HG03521 (cell line): ENCODE data around the gene PPIP5K2.

ENCODE experiments used
- ATAC-seq: cut with Tn5 transposase; IDR thresholded peaks from one replicate; pipeline ENCODE4 v1.9.1; 2021; ENCODE audit warnings: mild to moderate bottlenecking, moderate library complexity; ENCODE audit not compliant: unreplicated experiment

The PPIP5K2 gene

DNA sequence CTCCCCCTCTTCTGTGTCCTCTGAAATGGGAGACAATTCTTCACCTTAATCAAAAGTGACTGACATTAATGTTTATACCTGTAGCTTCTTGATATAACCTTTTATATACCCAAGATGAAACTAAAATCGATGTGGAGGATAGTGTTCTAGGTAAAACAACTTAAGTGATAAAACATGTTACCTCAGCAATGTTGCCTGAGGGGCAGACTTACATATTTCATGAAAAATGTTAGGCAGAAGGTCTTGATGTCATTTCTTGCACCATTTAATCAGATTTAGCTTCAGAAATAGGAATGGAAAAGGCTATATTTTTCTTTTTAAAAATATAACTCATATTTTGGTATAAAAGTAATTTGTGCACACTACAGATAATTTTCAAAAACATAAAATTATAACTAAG lies 115.8 kb downstream of the PPIP5K2 start:
- no peak for ATAC-seq

DNA sequence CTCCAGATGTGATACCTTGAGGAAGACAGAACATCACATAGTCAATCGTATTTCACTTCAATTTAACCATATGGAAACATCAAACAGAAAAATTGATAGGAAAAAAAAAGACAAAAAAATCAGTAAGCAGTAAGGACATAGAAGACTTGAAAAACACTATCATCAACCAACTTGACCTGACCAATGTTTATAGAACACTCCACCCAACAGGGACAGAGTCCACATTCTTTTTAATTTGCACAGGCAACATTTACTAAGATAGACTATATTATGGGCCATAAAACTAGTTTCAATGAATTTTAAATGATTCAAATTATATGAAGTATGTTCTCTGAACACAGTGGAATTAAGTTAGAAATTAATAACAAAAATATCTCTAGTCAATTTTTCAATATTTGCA lies 117.7 kb downstream of the PPIP5K2 start:
- no peak for ATAC-seq

DNA sequence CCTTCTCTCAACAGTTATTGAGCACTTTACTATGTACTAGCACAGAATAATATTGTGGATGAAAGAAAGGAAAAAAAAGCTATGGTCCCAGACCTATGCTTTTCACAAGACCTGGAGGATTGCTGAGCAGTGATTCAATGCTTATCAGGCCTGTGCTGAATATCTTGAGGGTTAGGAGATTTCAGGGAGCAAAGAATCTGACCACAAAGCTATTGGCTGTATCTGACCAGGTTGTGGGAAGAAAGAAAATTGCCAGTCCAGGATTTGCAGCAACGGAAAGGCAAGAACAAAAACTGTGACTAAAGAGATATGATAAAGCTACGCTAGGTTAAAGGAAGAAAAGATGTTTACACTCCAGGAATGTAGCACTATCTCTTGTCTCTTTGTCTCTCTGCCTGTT lies 123.6 kb downstream of the PPIP5K2 start:
- ATAC-seq: no peak

DNA sequence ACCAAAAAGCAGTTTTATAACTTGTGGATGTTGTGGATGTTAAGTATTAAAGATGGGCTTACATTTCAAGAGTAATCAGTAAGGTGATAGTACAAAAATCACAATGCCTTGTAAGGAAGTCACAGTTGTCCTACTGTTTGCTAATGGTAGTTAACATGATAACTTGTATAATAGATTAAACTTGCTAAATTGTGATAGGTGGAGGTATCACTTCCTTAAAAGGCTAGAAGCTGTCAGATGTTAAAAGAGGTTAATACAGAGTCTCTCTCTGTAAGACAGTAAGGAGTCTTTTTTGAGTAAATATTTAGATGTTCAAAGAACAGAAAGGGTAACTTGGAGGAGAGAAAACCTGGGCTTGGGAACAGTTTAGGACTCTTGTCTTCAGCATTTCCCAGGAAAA lies 124.3 kb downstream of the PPIP5K2 start:
- peak; percentile 47 for ATAC-seq

DNA sequence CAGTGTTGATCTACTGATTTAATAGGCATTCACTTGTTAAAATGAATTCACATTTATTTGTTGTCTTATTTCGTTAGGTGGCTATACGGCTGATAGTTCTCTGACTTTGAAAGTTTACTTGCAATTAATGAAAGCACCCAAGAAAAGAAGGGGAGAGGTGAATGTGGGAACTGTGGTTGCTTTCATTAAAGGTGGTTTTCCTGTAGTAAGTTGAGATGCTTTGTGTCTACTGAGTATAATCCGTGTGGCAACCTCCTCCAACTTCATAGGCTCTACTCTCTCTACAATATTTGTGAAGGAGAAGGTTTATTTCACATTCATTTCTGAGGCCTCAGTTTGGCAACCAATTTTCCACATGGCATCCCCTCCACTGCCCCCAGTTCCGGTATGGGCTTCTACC lies 125.7 kb downstream of the PPIP5K2 start:
- ATAC-seq: no peak

DNA sequence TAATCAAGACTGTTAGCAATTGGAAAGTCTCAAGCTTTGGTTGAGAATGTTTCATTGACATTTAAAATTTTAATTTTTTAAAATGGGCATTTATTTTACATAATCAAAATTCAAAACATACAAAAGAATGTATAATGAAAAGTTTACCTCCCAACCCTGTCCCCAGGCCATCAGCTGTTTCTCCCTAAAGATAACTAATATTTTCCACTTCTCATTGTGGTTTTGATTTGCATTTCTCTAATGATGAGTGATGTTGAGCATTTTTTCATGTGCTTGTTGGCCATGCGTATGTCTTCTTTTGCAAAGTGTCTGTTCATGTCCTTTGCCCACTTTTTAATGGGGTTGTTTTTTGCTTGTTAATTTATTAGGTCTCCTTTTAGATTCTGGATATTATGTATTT lies 127.0 kb downstream of the PPIP5K2 start:
- no peak for ATAC-seq

DNA sequence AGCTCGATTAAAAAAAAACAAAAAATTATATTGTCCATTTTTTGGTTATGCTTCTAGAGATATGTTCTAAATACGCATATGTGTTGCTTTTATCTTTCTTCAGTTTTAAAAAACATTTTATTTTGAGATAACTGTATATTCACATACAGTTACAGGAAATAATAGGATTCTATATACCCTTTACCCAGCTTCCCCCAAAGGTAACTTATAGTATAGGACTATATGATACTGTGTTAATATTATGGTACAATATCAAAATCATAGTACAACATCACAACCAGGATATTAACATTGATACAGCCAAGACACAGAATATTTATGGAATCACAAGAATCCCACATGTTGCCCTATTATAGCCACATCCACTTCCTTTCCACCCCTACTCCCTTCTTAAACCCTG lies 129.0 kb downstream of the PPIP5K2 start:
- no peak for ATAC-seq

DNA sequence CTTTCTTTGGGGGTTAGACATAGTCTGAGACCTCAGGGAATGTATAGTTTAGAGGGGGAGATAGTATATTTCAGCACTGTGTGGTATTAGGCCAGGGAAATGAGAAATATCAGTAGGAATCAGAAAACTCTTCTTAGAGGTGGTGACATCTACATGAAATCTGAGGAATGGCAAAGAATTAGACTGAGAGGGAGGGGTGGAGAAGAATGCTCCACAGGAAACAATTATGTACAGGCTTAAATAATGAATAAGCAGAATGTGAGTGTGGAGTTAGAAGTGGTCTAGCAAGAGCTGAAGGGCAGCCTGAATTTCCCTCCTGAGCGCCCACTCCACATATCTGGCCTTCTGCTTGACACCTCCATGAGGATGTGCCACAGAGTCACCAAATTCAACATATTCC lies 134.8 kb downstream of the PPIP5K2 start:
- no peak for ATAC-seq

DNA sequence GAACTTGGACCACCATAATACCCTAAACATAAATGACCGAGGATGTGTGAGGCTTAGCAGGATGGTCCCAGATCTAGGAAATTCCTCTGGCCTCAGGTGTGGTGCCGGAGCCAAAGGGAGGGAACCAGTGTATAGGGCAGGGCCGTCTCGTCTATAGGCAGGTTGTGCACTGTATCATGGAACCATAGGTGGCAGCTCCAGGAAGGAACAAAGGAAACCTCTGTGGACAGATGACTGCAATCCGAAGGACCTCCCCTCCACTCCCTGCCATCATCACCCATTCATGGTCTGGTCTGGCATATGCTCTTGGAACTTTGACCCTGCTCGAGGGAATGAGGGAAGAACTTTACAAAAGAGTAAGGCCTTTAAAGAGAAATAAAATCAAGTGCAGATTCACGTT lies 135.6 kb downstream of the PPIP5K2 start:
- no peak for ATAC-seq

DNA sequence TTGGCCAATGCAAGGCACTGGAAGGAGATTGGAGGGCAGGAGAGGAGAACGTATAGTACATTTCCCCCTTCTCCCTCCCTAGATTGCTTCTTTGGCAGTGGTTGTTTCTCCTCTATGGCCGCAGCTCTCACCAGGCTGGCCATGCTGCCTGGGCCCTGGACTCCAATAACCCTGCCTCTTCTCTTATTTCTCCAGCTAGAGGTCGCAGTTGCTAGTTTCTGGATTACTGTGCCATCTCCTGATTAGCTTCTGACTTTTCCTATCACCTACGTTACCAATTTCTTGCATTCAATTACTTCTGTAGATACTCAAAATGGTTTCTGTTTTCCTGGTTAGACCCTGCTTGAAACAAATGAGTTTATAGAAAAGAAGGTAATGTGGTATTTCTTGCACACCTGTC lies 136.1 kb downstream of the PPIP5K2 start:
- no peak for ATAC-seq

DNA sequence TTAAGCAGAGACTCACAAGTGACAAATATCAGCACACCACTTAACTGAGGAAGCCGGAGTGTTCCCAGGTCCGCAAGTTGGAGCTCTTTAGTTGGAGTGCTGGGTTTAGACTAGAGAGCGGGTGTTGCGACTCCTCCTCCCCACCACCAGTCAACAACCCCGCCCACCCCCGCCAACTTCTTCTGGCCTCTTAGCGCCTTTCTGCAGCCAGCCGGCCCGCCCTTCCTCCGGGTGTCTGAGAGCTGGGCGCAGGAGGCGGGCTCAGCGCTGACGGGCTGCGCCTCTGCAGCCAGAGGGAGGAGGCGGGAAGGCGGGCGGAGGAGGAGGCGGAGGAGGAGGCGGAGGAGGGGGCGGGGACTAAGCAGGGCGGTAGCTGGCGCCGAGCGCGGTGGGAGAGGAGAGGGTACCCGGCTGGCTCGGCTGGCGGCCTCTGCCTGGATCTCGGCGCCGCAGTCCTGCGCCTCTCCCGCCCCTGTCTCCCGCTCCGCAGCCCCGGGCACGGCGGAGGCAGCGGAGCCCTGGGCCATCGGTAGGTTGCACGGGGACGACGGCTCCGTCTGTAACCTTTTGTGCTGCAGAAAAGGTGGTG lies 138.4 kb downstream of the PPIP5K2 start, which contains the start of gene MACIR:
Gene MACIR, plus strand, starts transcription at position 396 of the 589 bp plus-strand sequence. CDS start 17,157 bp downstream, outside the sequence.
- peak; percentile 84 for ATAC-seq

DNA sequence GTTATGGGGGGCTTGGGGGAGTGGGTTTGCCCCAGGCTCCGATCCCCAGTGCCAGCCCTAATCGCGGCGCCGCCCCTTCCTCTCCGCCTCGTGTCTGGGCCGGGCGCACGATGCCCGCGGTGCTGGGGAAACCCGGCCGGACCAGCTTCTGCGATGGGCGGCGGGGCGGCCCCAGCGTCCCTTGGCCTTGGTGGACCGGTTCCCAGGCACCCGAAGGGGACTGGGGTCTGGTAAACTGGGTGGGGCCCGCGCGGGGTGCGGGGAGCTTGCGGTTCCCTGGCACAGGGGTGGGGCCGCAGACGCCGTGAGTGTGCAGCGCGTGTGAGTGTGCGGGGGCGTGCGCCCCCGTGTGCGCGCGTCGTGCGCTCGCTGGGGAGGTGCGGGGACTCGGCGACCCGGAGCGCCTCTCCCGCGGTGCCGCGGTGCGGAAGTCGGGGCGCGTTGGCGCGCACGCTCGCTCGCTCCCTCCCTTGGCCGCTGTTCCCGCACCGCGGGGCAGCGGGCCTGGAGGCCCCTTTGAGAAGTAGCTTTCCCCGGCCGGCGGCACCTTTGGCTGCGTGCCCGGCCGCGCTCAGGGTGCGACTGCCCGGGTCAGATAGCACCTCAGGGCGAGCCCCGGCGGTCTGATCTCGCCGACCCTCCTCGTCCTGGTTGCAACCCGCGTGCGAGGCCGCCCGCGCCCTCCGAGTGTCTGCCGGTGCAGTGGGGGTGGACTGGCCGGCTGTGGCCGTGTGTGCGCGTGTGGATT lies 139.0 kb downstream of the PPIP5K2 start:
- ATAC-seq: peak; percentile 29

DNA sequence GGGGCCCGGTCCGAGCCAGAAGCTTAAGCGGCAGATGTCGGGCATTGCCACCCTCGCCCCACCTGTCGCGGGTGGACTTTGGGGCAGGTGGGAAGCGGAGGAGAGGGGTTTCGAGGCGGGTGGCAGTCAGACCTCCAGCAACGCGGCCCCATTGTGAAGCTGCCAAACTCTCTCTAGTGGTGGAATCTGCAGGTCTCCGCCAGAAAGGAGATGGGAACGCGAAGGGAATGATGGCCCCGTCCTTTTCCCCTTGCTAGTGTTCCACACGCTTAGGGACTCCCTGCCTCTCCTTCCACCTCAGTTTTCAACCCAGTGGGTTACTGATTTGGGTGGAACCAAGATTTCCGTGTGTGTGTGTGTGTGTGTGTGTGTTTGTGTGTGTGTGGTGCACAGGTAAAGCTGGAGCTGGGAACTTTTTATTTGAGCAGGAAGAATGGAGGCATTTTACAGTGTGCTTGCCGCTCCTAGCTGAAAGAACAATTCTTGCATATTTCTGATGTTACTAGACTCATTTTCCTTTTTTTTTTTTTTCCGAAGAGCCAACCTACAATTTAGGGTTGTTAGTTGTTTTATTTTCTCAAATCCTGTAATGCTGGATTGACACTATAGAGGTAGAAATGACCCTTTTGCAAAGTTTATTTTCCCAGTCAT lies 139.7 kb downstream of the PPIP5K2 start:
- ATAC-seq: no peak

DNA sequence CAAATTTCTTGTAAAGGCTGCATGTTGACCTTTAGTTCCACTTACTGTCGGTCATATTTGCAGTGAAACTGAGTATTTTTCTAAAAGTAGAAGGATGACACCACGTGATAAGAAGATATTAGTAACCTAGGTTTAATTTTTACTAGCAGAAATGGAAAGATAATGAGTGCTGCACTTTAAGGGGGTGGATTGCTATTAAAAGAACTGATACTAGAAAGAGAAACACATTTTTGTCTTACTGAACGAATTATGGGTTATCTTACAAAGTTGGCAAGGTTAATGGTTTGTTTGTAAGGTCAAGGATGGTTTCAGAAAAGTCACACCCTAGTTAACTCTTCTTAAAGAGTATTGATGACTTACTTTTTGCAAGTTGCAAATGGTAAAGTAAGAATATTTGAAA lies 140.8 kb downstream of the PPIP5K2 start:
- ATAC-seq: peak; percentile 26
